ENCODE data around the gene RPL28.

Gene RPL28

GRCh38 chr19:55423225-55424005 lies 37.7 kb downstream of the RPL28 start:
- no peak for DNase-seq (ENCODE audit: low read depth in 2 of 2)

- no peak for DNase-seq (ENCODE audit: low read depth in 2 of 2)
These were observed 38.8 kb downstream of the RPL28 start for GRCh38 chr19:55424518-55424917.

- no peak for DNase-seq (ENCODE audit: low read depth in 2 of 2)
These were observed 40.3 kb downstream of the RPL28 start for GRCh38 chr19:55426042-55426441.

- DNase-seq (ENCODE audit: low read depth in 2 of 2): no peak
These were observed 45.5 kb downstream of the RPL28 start for GRCh38 chr19:55431183-55431582.

- DNase-seq (ENCODE audit: low read depth in 2 of 2): no peak
These were observed 46.7 kb downstream of the RPL28 start for GRCh38 chr19:55432241-55432959.

GRCh38 chr19:55433292-55433691 lies 47.6 kb downstream of the RPL28 start:
- DNase-seq (ENCODE audit: low read depth in 2 of 2): no peak

GRCh38 chr19:55434356-55434919 lies 48.7 kb downstream of the RPL28 start:
- DNase-seq (ENCODE audit: low read depth in 2 of 2): no peak

- DNase-seq (ENCODE audit: low read depth in 2 of 2): no peak
These were observed 49.3 kb downstream of the RPL28 start for GRCh38 chr19:55435020-55435419.

GRCh38 chr19:55436847-55437246 lies 51.1 kb downstream of the RPL28 start:
- no peak for DNase-seq (ENCODE audit: low read depth in 2 of 2)

DNA sequence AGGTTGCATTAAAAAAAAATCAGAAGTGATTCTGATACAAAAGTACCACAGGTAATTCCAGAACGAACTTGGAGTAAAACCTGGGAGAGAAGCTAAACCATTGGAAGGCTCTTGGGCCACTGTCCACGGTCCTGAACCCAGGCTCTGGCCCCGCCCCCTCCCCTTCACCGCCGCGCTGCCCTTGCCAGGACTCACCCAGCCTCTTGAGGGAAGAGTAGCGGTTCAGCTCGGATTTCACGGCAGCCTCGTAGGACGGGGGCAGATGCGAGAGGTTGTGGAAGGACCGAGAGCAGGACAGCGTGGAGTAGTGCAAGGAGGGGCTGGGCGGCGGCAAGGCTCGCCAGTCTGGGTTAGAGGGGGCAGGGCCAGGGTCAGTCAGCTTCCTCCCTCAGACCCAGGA lies 51.7 kb downstream of the RPL28 start:
- DNase-seq (ENCODE audit: low read depth in 2 of 2): no peak

GRCh38 chr19:55439052-55439451 lies 53.3 kb downstream of the RPL28 start:
- DNase-seq (ENCODE audit: low read depth in 2 of 2): no peak

GRCh38 chr19:55440411-55441105 lies 54.8 kb downstream of the RPL28 start:
- DNase-seq (ENCODE audit: low read depth in 2 of 2): peak in 1 of 2 donors; percentile 30

- no peak for DNase-seq (ENCODE audit: low read depth in 2 of 2)
These were observed 55.6 kb downstream of the RPL28 start for GRCh38 chr19:55441319-55441691.

DNA sequence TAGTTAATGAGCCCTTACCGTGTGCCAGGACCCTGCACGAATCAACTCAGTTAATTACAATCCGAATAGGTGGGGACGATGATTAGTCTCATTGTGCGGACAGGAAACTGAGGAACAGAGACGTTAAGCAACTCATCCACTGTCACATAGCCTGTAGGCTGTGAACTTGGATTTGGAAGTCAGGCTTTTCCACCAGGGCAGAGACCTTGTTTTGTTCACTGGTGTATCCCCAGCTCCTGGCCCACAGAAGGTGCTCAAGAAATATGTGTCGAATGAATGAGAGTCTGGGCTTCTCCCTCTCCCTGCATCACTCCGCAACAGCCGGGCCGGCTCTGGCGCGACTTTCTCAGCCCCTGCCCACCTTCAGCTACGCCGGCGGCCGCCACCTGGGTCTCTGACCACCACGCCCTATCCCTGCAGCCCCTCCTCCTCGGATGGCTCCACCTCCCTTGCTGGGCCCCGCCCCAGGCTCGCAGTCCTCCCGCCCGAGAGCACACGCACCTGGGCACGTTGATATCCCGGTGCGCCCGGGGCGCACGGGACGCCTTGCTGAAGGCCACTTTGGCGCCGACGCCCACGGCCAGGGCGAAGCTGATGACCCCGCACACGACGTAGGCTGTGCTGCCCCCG lies 56.1 kb downstream of the RPL28 start:
- DNase-seq (ENCODE audit: low read depth in 2 of 2): no peak

DNA sequence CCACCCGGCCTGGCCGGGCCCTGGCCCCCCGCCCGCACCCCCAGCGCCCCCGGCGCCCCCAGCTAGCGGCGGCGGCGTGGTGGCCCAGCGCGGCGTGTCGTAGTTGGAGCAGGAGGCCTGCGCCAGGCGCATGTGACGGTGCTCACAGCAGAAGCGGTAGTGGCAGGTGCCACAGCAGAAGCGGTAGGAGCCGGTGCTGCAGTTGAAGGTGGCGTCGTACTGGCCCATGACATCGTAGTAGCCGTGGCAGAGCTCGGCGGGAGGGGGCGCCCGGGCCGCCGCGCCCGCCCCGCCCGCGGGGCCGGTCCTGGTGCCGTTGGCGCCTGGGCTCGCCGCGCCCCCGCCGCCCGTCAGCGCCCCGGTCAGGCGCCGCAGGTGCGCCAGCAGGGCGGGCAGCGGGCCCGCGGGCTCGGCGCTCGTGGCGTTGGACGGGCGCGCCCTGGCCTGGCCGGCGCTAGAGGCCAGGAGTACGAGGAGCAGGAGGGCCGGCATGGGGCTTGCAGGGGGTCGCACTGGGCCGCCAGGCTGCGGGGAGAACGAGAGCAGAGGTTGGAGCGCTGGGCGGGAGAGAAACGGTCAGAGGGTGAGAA lies 56.7 kb downstream of the RPL28 start:
- DNase-seq (ENCODE audit: low read depth in 2 of 2): no peak

GRCh38 chr19:55443045-55443823 lies 57.5 kb downstream of the RPL28 start, which contains the start of gene SHISA7:
SHISA7 (minus strand) TSS chr19:55443300; CDS start chr19:55442863, 437 bp downstream.
- no peak for DNase-seq (ENCODE audit: low read depth in 2 of 2)

GRCh38 chr19:55443824-55444480 lies 58.2 kb downstream of the RPL28 start:
- no peak for DNase-seq (ENCODE audit: low read depth in 2 of 2)

GRCh38 chr19:55444646-55445045 lies 58.9 kb downstream of the RPL28 start:
- DNase-seq (ENCODE audit: low read depth in 2 of 2): no peak

- no peak for DNase-seq (ENCODE audit: low read depth in 2 of 2)
These were observed 60.3 kb downstream of the RPL28 start for GRCh38 chr19:55446060-55446459.

All from stimulated activated CD4-positive, alpha-beta T cell treated with anti-CD3 and anti-CD28 coated beads, Interleukin-4, amount 100 ng/mL, for 48 hours (primary cell).